Ishikawa (cell line): ENCODE data around the gene PRR3.
A peak's percentile ranks its signal among the peaks of the same experiment; 100 is the strongest.

Experiments used
- CEBPB ChIP-seq: IDR thresholded peaks from 2 replicates; pipeline ENCODE4 v1.6.1; 2012
- CREB1 ChIP-seq: IDR thresholded peaks from 2 replicates; pipeline ENCODE4 v1.6.1; 2012; ENCODE audit warnings: low read depth
- EGR1 ChIP-seq: IDR thresholded peaks from 2 replicates; pipeline ENCODE4 v1.6.1; 2012
- EP300 ChIP-seq: IDR thresholded peaks from 2 replicates; pipeline ENCODE4 v1.6.1; 2012; ENCODE audit warnings: borderline replicate concordance
- FOXM1 ChIP-seq: IDR thresholded peaks from 2 replicates; pipeline ENCODE4 v1.6.1; 2012; ENCODE audit warnings: low read depth, borderline replicate concordance
- NFIC ChIP-seq: IDR thresholded peaks from 2 replicates; pipeline ENCODE4 v1.6.1; 2012
- RAD21 ChIP-seq: IDR thresholded peaks from 2 replicates; pipeline ENCODE4 v1.6.1; 2012; ENCODE audit warnings: low read depth
- TAF1 ChIP-seq: IDR thresholded peaks from 2 replicates; pipeline ENCODE4 v1.6.1; 2012; ENCODE audit warnings: low read depth, mild to moderate bottlenecking
- TCF12 ChIP-seq: IDR thresholded peaks from 2 replicates; pipeline ENCODE4 v1.6.1; 2012; ENCODE audit warnings: low read depth
- TEAD4 ChIP-seq: IDR thresholded peaks from 2 replicates; pipeline ENCODE4 v1.6.1; 2012
- YY1 ChIP-seq: IDR thresholded peaks from 2 replicates; pipeline ENCODE4 v1.6.1; 2012; ENCODE audit warnings: low read depth
- ZBTB7A ChIP-seq: IDR thresholded peaks from 2 replicates; pipeline ENCODE4 v1.6.1; 2012; ENCODE audit warnings: low read depth
- TF ChIP-seq, protein P1 (sequence below): IDR thresholded peaks from 2 replicates; pipeline ENCODE4 v1.6.1; 2012; ENCODE audit warnings: low read depth, mild to moderate bottlenecking
- TF ChIP-seq, protein P2 (sequence below): IDR thresholded peaks from 2 replicates; pipeline ENCODE4 v1.6.1; 2012
- TF ChIP-seq, protein P3 (sequence below): IDR thresholded peaks from 2 replicates; pipeline ENCODE4 v1.6.1; 2012

Gene PRR3

DNA sequence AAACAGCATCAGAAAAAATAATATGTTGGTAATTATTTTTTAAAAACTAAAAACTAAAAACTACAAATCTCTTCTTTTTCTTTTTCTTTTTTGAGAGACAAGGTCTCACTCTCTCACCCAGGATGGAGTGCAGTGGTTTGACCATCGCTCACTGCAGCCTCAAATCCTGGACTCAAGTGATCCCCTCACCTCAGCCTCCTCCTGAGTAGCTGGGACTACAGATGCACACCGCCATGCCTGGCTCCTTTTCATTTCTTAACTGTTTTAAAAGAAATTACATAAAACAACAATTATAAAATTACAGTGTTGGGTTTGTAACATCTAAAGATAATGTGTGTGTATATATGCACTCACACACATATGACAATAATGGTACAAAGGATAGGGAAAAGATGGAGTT is 43.6 kb upstream of the PRR3 start:
- TF ChIP-seq TEAD4 (no peak), RAD21 (no peak), CREB1 (no peak), YY1 (no peak), EP300 (no peak), TAF1 (no peak), ZBTB7A (no peak), CEBPB (no peak), EGR1 (no peak), FOXM1 (no peak), TCF12 (no peak), NFIC (no peak)
- TF ChIP-seq, protein P1, sequence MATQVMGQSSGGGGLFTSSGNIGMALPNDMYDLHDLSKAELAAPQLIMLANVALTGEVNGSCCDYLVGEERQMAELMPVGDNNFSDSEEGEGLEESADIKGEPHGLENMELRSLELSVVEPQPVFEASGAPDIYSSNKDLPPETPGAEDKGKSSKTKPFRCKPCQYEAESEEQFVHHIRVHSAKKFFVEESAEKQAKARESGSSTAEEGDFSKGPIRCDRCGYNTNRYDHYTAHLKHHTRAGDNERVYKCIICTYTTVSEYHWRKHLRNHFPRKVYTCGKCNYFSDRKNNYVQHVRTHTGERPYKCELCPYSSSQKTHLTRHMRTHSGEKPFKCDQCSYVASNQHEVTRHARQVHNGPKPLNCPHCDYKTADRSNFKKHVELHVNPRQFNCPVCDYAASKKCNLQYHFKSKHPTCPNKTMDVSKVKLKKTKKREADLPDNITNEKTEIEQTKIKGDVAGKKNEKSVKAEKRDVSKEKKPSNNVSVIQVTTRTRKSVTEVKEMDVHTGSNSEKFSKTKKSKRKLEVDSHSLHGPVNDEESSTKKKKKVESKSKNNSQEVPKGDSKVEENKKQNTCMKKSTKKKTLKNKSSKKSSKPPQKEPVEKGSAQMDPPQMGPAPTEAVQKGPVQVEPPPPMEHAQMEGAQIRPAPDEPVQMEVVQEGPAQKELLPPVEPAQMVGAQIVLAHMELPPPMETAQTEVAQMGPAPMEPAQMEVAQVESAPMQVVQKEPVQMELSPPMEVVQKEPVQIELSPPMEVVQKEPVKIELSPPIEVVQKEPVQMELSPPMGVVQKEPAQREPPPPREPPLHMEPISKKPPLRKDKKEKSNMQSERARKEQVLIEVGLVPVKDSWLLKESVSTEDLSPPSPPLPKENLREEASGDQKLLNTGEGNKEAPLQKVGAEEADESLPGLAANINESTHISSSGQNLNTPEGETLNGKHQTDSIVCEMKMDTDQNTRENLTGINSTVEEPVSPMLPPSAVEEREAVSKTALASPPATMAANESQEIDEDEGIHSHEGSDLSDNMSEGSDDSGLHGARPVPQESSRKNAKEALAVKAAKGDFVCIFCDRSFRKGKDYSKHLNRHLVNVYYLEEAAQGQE = no peak
- TF ChIP-seq, protein P2, sequence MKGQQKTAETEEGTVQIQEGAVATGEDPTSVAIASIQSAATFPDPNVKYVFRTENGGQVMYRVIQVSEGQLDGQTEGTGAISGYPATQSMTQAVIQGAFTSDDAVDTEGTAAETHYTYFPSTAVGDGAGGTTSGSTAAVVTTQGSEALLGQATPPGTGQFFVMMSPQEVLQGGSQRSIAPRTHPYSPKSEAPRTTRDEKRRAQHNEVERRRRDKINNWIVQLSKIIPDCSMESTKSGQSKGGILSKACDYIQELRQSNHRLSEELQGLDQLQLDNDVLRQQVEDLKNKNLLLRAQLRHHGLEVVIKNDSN = no peak
- TF ChIP-seq, protein P3, sequence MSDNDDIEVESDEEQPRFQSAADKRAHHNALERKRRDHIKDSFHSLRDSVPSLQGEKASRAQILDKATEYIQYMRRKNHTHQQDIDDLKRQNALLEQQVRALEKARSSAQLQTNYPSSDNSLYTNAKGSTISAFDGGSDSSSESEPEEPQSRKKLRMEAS = no peak

DNA sequence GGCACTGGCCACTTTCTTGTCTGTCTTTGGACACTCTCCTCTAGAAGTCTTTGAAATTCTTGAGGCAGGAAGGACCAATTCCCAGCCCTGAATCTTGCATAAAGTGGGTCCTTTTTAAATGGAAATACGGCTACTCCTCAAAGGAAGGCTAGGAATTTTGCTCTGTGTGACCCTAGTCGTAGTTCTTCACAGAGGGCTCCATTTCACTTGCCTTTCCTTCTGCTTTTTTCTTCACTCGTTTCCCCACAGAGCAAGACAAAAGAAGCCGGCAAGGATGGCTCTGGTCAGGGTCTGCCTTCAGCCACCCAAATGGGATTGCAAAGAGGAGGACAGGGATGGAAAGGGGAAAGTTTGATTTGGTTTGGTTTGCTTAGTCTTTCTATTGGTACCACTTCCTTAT is 42.0 kb upstream of the PRR3 start:
- TF ChIP-seq, protein P2 = no peak
- TF ChIP-seq CREB1 = no peak
- no peak for TF ChIP-seq TCF12
- TF ChIP-seq TAF1 = no peak
- TF ChIP-seq EGR1 = no peak
- TF ChIP-seq, protein P1 = no peak
- TF ChIP-seq YY1 = no peak
- no peak for TF ChIP-seq FOXM1
- no peak for TF ChIP-seq TEAD4
- no peak for TF ChIP-seq CEBPB
- no peak for TF ChIP-seq ZBTB7A
- TF ChIP-seq, protein P3 = no peak
- TF ChIP-seq RAD21 = no peak
- no peak for TF ChIP-seq NFIC
- TF ChIP-seq EP300 = no peak

DNA sequence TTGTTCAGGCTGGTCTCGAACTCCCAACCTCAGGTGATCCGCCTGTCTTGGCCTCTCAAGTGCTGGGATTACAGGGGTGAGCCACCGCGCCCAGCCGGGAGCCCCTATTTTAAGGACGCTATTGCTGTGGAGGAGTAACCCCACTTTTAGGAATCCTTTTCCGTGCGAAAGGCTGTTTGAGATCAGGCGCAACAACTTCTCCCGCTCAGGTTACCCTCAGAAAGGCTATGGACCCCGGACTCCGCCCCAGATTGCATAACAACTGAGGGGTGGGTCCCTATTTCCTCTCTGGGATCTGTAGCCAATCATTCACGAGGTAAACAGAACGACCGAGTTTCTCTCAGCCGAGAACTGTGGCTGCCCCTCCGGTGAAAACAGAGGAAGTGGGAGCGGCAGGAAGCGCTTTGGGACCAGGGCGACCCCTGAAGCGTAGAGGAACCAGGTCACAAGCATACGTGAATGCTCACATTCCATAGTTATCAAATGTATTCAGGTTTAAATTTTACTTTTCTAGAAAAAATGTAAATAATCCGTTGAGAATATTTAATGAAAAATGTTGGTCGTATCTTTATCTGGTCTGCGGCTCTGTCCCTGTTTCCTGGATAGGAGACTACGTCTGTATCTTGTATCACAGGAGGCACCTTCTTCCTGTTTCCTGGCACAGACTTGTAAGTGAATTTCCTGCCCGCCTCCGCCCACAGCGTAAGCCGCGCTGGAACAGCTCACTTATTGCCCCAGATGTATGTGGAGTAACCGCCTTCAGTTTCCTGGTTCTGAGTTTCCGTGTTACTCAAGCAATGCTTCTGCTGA is 40.9 kb upstream of the PRR3 start:
- TF ChIP-seq CEBPB (peak; percentile 99), EGR1 (no peak), EP300 (peak; percentile 33; the same call in 1 of the 2 replicates), TEAD4 (no peak), YY1 (0 out of 2 replicates have a peak, but pooled peaks have one; percentile 39), TAF1 (peak; percentile 44; the same call in 1 of the 2 replicates), ZBTB7A (peak; percentile 74; the same call in 1 of the 2 replicates), NFIC (no peak), TCF12 (peak; percentile 12; the same call in 1 of the 2 replicates)
- TF ChIP-seq, protein P1 = no peak

DNA sequence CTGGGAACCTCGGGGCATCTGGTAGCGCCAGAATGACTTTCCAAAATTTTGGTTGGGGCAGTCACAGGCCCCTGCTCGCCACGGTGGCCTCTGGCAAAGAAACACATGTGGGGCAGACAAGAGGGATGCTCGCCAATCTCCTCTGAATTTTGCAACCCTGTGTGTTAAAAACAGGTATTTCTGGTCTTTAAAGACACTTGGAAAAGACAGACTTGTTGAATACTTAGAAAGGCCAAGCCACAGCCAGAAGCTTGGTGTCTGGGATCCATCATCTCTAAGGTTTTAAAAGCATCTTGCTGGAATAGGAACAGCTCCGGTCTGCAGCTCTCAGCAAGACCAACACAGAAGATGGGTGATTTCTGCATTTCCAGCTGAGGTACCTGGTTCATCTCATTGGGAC is 36.6 kb upstream of the PRR3 start:
- TF ChIP-seq, protein P2 = no peak
- TF ChIP-seq NFIC (no peak), CEBPB (no peak), TCF12 (no peak), YY1 (no peak), FOXM1 (no peak), EP300 (no peak), ZBTB7A (no peak), TAF1 (no peak), TEAD4 (no peak), EGR1 (no peak), RAD21 (no peak)
- TF ChIP-seq, protein P3 = no peak
- TF ChIP-seq, protein P1 = no peak
